Astrocyte (in vitro differentiated cells and primary cell): ENCODE measurements around the gene CDYL. TPM values are rescaled to one million over a fixed set of nuclear protein-coding genes. Genes with fewer than 3 reads are reported as not detected.

Experiments
- DNase-seq: peaks from one replicate; pipeline ENCODE4 v3.0.0-alpha.2; 2010; ENCODE audit warnings: low read depth
- FAIRE-seq: peaks from 2 replicates; lab custom pipeline; 2011; peaks lifted over from hg19 to GRCh38; lab: Jason Lieb, UNC
- H2AFZ ChIP-seq: 2 replicates; pipeline ENCODE4 v1.6.0; 2012; ENCODE audit warnings: low read depth, low read length, inconsistent platforms
- H3K27ac ChIP-seq: 2 replicates; pipeline ENCODE4 v1.5.1; 2011; ENCODE audit warnings: low read depth, low read length, inconsistent platforms
- H3K27me3 ChIP-seq: 2 replicates; pipeline ENCODE4 v1.6.0; 2011; ENCODE audit warnings: low read length, inconsistent platforms; ENCODE audit not compliant: insufficient read depth
- H3K36me3 ChIP-seq: 2 replicates; pipeline ENCODE4 v1.5.1; 2011; ENCODE audit warnings: low read length, inconsistent platforms; ENCODE audit not compliant: insufficient read depth
- H3K4me1 ChIP-seq: 2 replicates; pipeline ENCODE4 v1.5.1; 2011; ENCODE audit warnings: low read length, inconsistent platforms; ENCODE audit not compliant: insufficient read depth
- H3K4me2 ChIP-seq: 2 replicates; pipeline ENCODE4 v1.6.0; 2012; ENCODE audit warnings: low read length, inconsistent platforms
- H3K4me3 ChIP-seq: 2 replicates; pipeline ENCODE4 v1.5.1; 2011; ENCODE audit warnings: low read depth, mild to moderate bottlenecking, low read length, inconsistent platforms; ENCODE audit not compliant: insufficient read depth
- H3K79me2 ChIP-seq: 2 replicates; pipeline ENCODE4 v1.6.0; 2012; ENCODE audit warnings: mild to moderate bottlenecking, low read length, inconsistent platforms; ENCODE audit not compliant: insufficient read depth
- H3K9ac ChIP-seq: 2 replicates; pipeline ENCODE4 v1.6.0; 2012; ENCODE audit warnings: mild to moderate bottlenecking, low read length, inconsistent platforms
- H3K9me3 ChIP-seq: 2 replicates; pipeline ENCODE4 v1.5.1; 2012; ENCODE audit warnings: low read depth, mild to moderate bottlenecking, low read length, inconsistent platforms; ENCODE audit not compliant: insufficient read depth
- H4K20me1 ChIP-seq: 2 replicates; pipeline ENCODE4 v1.6.0; 2012; ENCODE audit warnings: low read length, inconsistent platforms; ENCODE audit not compliant: insufficient read depth
- H3K27ac Mint-ChIP-seq: one replicate; pipeline ENCODE4 v1.8.0; 2021; ENCODE audit warnings: mild to moderate bottlenecking, mixed read lengths; ENCODE audit not compliant: unreplicated experiment
- H3K27me3 Mint-ChIP-seq: one replicate; pipeline ENCODE4 v1.8.0; 2021; ENCODE audit warnings: low read depth, mixed read lengths; ENCODE audit not compliant: unreplicated experiment
- H3K36me3 Mint-ChIP-seq: one replicate; pipeline ENCODE4 v1.8.0; 2021; ENCODE audit warnings: low read depth, mixed read lengths; ENCODE audit not compliant: unreplicated experiment
- H3K4me1 Mint-ChIP-seq: one replicate; pipeline ENCODE4 v1.8.0; 2021; ENCODE audit warnings: low read depth, mixed read lengths; ENCODE audit not compliant: unreplicated experiment
- H3K4me3 Mint-ChIP-seq: one replicate; pipeline ENCODE4 v1.8.0; 2021; ENCODE audit warnings: mild to moderate bottlenecking, moderate library complexity, mixed read lengths; ENCODE audit not compliant: unreplicated experiment
- H3K9me3 Mint-ChIP-seq: one replicate; pipeline ENCODE4 v1.8.0; 2021; ENCODE audit warnings: mild to moderate bottlenecking, mixed read lengths; ENCODE audit not compliant: unreplicated experiment
- EZH2 ChIP-seq: IDR thresholded peaks from 2 replicates; pipeline ENCODE4 v1.6.1; 2012; ENCODE audit warnings: mild to moderate bottlenecking, low read length, inconsistent platforms; ENCODE audit not compliant: insufficient read depth
- total RNA-seq: library from RNA; stranded (reverse); gene quantifications from 2 replicates; pipeline ENCODE4 v1.2.1, GENCODE V29; 2021
- TF ChIP-seq, protein P1 (sequence below): IDR thresholded peaks from 2 replicates; pipeline ENCODE4 v1.5.1; 2011; ENCODE audit warnings: low read depth, mild to moderate bottlenecking, inconsistent platforms, low read length, moderate library complexity; ENCODE audit not compliant: insufficient read depth

CDYL gene
- total RNA-seq, 1 donor from 2014 or later, result 87.1 TPM

GRCh38 chr6:4774715-4775493, 1.3 kb upstream of the CDYL start:
- Histone ChIP-seq H3K9me3 (no peaks in the 10 kb centered on the region), H3K36me3 (no peaks in the 10 kb centered on the region), H3K27ac (no peak overlapping the region), H2AFZ (peak overlapping the region; percentile 83), H3K79me2 (peaks cover 28% of the 10 kb centered on the region), H3K9ac (peak overlapping the region; percentile 60), H4K20me1 (peaks cover 27% of the 10 kb centered on the region), H3K27me3 (peaks cover 10% of the 10 kb centered on the region), H3K4me3 (peak overlapping the region; percentile 52), H3K4me2 (peak overlapping the region; percentile 88), H3K4me1 (no peaks in the 10 kb centered on the region)
- DNase-seq (no peak), FAIRE-seq (no peak)
- Mint-ChIP-seq H3K27ac (peak overlapping the region; percentile 74), H3K9me3 (peaks cover 19% of the 10 kb centered on the region), H3K4me1 (peaks cover 9% of the 10 kb centered on the region), H3K4me3 (peak overlapping the region; percentile 83), H3K36me3 (no peaks in the 10 kb centered on the region), H3K27me3 (peaks cover 3% of the 10 kb centered on the region)
- TF ChIP-seq EZH2, result peak; percentile 11
- TF ChIP-seq, protein P1, sequence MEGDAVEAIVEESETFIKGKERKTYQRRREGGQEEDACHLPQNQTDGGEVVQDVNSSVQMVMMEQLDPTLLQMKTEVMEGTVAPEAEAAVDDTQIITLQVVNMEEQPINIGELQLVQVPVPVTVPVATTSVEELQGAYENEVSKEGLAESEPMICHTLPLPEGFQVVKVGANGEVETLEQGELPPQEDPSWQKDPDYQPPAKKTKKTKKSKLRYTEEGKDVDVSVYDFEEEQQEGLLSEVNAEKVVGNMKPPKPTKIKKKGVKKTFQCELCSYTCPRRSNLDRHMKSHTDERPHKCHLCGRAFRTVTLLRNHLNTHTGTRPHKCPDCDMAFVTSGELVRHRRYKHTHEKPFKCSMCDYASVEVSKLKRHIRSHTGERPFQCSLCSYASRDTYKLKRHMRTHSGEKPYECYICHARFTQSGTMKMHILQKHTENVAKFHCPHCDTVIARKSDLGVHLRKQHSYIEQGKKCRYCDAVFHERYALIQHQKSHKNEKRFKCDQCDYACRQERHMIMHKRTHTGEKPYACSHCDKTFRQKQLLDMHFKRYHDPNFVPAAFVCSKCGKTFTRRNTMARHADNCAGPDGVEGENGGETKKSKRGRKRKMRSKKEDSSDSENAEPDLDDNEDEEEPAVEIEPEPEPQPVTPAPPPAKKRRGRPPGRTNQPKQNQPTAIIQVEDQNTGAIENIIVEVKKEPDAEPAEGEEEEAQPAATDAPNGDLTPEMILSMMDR, result no peak

DNA sequence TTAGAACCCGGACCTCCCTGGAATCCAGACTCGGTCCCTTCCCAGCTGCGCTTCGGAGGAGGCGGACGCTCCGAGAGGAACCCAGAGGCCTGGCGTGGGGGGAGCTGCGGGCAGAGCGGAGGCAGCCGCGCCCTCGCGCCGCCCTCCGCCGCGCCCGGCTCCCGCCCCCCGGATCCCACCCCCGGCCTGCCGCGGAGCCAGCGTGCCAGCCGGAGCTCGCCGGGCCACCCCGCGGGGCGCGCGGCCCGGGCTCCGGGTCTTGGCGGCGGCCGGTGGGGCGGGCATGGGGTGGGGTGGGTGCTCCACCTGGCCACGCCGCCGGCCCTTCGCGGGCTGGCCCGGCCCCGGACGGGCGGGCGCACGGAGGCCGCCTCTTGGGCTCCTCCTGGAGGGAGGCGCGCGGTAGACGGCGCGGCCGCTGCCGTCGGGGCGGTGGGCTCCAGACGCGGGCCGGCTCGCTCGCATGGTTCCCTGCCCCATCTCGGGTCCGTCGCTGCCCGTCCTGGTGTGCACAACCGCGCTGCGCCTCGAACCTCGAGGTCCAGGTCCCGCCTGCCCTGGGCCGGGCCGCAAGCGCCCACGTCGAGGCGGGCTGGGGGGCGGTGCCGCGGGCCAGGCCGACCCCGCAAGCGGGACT, 592 bp upstream of the CDYL start:
- H3K27me3 Mint-ChIP-seq, result peaks cover 3% of the 10 kb centered on the region
- Histone ChIP-seq H3K4me2 (peak overlapping the region; percentile 88), H3K9me3 (no peaks in the 10 kb centered on the region), H3K4me1 (no peaks in the 10 kb centered on the region), H4K20me1 (peaks cover 31% of the 10 kb centered on the region), H3K4me3 (peak overlapping the region; percentile 52), H2AFZ (peak overlapping the region; percentile 83), H3K27me3 (peaks cover 10% of the 10 kb centered on the region), H3K36me3 (no peaks in the 10 kb centered on the region), H3K79me2 (peaks cover 34% of the 10 kb centered on the region), H3K27ac (no peak overlapping the region), H3K9ac (peak overlapping the region; percentile 60)
- H3K27ac Mint-ChIP-seq, result no peak overlapping the region
- peak overlapping the region; percentile 83 for H3K4me3 Mint-ChIP-seq
- H3K9me3 Mint-ChIP-seq, result peaks cover 19% of the 10 kb centered on the region
- DNase-seq, result peak; percentile 72
- no peaks in the 10 kb centered on the region for H3K36me3 Mint-ChIP-seq
- peaks cover 15% of the 10 kb centered on the region for H3K4me1 Mint-ChIP-seq
- TF ChIP-seq, protein P1, result no peak
- no peak for FAIRE-seq
